Measurements from ENCODE around the gene FLNC. TPM values are rescaled to one million over a fixed set of nuclear protein-coding genes. Genes with fewer than 3 reads are reported as not detected.

FLNC gene
- total RNA-seq, 1 experiment from 2014 or later = 8.0 TPM

GRCh38 chr7:128785738-128786137 lies 44.5 kb upstream of the FLNC start (continued):
- TF ChIP-seq USF2 (CRISPR knock-in tag; IDR thresholded peaks at IDR 0.05) = no peak
- no peak for TF ChIP-seq ZNF138 (CRISPR knock-in tag; conservative IDR thresholded peaks at IDR 0.05)
- TF ChIP-seq STAT6 (CRISPR knock-in tag; conservative IDR thresholded peaks at IDR 0.05; ENCODE audit: low read depth) = no peak
- TF ChIP-seq ZNF121 (CRISPR knock-in tag; IDR thresholded peaks at IDR 0.05) = no peak
- TF ChIP-seq SMAD4 (CRISPR knock-in tag; IDR thresholded peaks at IDR 0.05) = no peak
- no peak for TF ChIP-seq ZNF317 (CRISPR knock-in tag; IDR thresholded peaks at IDR 0.05; ENCODE audit: borderline replicate concordance, low read depth)
- no peak for TF ChIP-seq CREM (CRISPR knock-in tag; IDR thresholded peaks at IDR 0.05)
- no peak for TF ChIP-seq PRDM15 (CRISPR knock-in tag; IDR thresholded peaks at IDR 0.05)
- no peak for TF ChIP-seq ATF6 (CRISPR knock-in tag; IDR thresholded peaks at IDR 0.05)
- no peak for TF ChIP-seq SMAD3 (CRISPR knock-in tag; IDR thresholded peaks at IDR 0.05; ENCODE audit: borderline replicate concordance)
- no peak for TF ChIP-seq ATF3 (CRISPR knock-in tag; conservative IDR thresholded peaks at IDR 0.05)

GRCh38 chr7:128788446-128789412 lies 41.5 kb upstream of the FLNC start:
- Mint-ChIP-seq H3K4me1 (peaks cover 13% of the 10 kb centered on the region), H3K9me3 (no peaks in the 10 kb centered on the region), H3K4me3 (no peak overlapping the region; the same call in 1 of the 2 replicates), H3K27ac (no peak overlapping the region), H3K27me3 (ENCODE audit: low read depth) (peaks cover 15% of the 10 kb centered on the region), H3K36me3 (no peaks in the 10 kb centered on the region)
- ATAC-seq (no peak), DNase-seq (ENCODE audit: low spot score) (no peak)
- CTCF ChIA-PET = interaction anchor here (1.4 to 2.0 kb wide), 2 partner anchors 53 to 91 kb away, joined by 3 to 6 read pairs; no protein-coding TSS in a partner anchor
- TF ChIP-seq ZMAT4 (CRISPR knock-in tag; IDR thresholded peaks at IDR 0.05) = no peak
- no peak for TF ChIP-seq AR (CRISPR knock-in tag; IDR thresholded peaks at IDR 0.05)
- no peak for TF ChIP-seq NR2C2 (CRISPR knock-in tag; IDR thresholded peaks at IDR 0.05)
- TF ChIP-seq CREB1 (CRISPR knock-in tag; IDR thresholded peaks at IDR 0.05) = no peak
- TF ChIP-seq NR1H2 (CRISPR knock-in tag; IDR thresholded peaks at IDR 0.05) = no peak
- POLR2A ChIA-PET = no interaction called here

All from WTC11 (cell line).